Activated CD4-positive, alpha-beta T cell treated with anti-CD3 and anti-CD28 coated beads, Interleukin-2, amount 10 ng/mL, durations not matched to agents 24 days and 14 days (primary cell): Measurements from ENCODE around the gene CABLES2. TPM values are rescaled to one million over a fixed set of nuclear protein-coding genes. Genes with fewer than 3 reads are reported as not detected.

Experiments used
- DNase-seq: peaks from one replicate; pipeline ENCODE4 v3.0.0; 2022
- H3K27ac Mint-ChIP-seq: one replicate; pipeline ENCODE4 v1.8.0; 2022; ENCODE audit warnings: mild to moderate bottlenecking, mixed read lengths
- H3K27me3 Mint-ChIP-seq: one replicate; pipeline ENCODE4 v1.8.0; 2022; ENCODE audit warnings: mixed read lengths
- H3K36me3 Mint-ChIP-seq: one replicate; pipeline ENCODE4 v1.8.0; 2022; ENCODE audit warnings: low read depth, mild to moderate bottlenecking, mixed read lengths
- H3K4me1 Mint-ChIP-seq: one replicate; pipeline ENCODE4 v1.8.0; 2021; ENCODE audit warnings: mixed read lengths
- H3K4me3 Mint-ChIP-seq: one replicate; pipeline ENCODE4 v1.8.0; 2022; ENCODE audit warnings: mild to moderate bottlenecking, moderate library complexity, mixed read lengths
- H3K9me3 Mint-ChIP-seq: one replicate; pipeline ENCODE4 v1.8.0; 2021; ENCODE audit warnings: mixed read lengths
- intact Hi-C: fragments of 100-400 bp; cut with micrococcal nuclease; formaldehyde crosslinking; loops from one replicate; pipeline ENCODE4 v1.15.1; 2023
- total RNA-seq: library from RNA; stranded (reverse); gene quantifications from 2 replicates; pipeline ENCODE4 v1.2.3, GENCODE V29; 2022

The CABLES2 gene
- total RNA-seq, 1 donor from 2014 or later = 13.5 TPM

DNA sequence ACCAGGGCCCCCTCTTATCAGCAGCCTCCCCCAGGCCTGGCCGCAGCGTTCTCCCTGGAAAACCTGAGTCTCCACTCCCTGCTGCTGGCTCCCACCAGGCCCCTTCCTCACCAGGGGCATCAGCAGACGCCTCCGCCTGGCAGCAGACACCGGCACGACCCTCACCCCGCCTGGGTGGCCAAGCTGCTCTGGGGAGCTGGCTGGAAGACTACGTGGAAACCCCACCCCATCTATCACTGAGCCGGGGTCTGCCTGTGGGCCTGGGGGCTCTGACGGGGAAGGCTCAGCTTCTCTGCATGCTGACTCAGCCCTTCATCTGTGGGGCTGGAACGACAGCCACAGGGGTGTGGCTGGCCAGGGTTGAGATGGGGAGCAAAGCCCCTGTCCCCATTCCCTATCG is 39.4 kb upstream of the CABLES2 start:
- Mint-ChIP-seq H3K9me3 (no peaks in the 10 kb centered on the region), H3K27me3 (no peaks in the 10 kb centered on the region), H3K27ac (no peak overlapping the region), H3K36me3 (no peaks in the 10 kb centered on the region), H3K4me1 (no peaks in the 10 kb centered on the region), H3K4me3 (no peak overlapping the region)
- no peak for DNase-seq
- intact Hi-C loops = no loop called here

- no peaks in the 10 kb centered on the region for H3K4me1 Mint-ChIP-seq
- H3K27ac Mint-ChIP-seq = no peak overlapping the region
- no peaks in the 10 kb centered on the region for H3K9me3 Mint-ChIP-seq
Observed at GRCh38 chr20:62445553-62446340, 38.7 kb upstream of the CABLES2 start.

GRCh38 chr20:62444286-62444685 is 37.2 kb upstream of the CABLES2 start:
- H3K27ac Mint-ChIP-seq = no peak overlapping the region
- no peaks in the 10 kb centered on the region for H3K27me3 Mint-ChIP-seq
- H3K9me3 Mint-ChIP-seq = no peaks in the 10 kb centered on the region
- no peaks in the 10 kb centered on the region for H3K36me3 Mint-ChIP-seq
- H3K4me3 Mint-ChIP-seq = no peak overlapping the region
- H3K4me1 Mint-ChIP-seq = no peaks in the 10 kb centered on the region
- intact Hi-C loops = no loop called here
- no peak for DNase-seq

More at GRCh38 chr20:62445553-62446340, 38.7 kb upstream of the CABLES2 start:
- intact Hi-C loops = no loop called here
- no peaks in the 10 kb centered on the region for H3K27me3 Mint-ChIP-seq
- DNase-seq = no peak
- no peak overlapping the region for H3K4me3 Mint-ChIP-seq
- no peaks in the 10 kb centered on the region for H3K36me3 Mint-ChIP-seq

- no peak for DNase-seq
- Mint-ChIP-seq H3K27me3 (no peaks in the 10 kb centered on the region), H3K27ac (no peak overlapping the region), H3K4me1 (no peaks in the 10 kb centered on the region), H3K4me3 (no peak overlapping the region), H3K36me3 (no peaks in the 10 kb centered on the region), H3K9me3 (no peaks in the 10 kb centered on the region)
- intact Hi-C loops = no loop called here
Observed at GRCh38 chr20:62441987-62442539, 35.0 kb upstream of the CABLES2 start.

DNA sequence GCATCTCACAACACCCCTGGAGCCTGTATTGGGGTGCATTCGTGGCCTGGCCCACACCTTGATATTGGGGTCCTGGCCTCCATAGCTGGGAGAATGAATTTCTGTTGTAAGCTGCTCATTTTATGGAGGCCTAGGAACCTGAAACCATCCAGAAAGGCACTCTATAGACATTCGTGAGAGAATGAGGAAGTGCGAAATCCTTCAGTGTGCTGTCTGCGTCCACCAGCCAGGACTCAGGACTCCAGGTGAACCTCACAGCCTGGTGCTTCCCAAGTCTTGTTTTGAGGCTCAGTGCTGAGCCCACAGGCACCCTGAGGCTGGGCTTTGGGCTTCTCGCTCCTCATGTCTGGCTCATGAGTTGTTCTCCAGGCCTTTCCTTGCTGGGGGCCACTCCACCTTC is 32.1 kb upstream of the CABLES2 start:
- H3K27ac Mint-ChIP-seq = no peak overlapping the region
- intact Hi-C loops = no loop called here

DNA sequence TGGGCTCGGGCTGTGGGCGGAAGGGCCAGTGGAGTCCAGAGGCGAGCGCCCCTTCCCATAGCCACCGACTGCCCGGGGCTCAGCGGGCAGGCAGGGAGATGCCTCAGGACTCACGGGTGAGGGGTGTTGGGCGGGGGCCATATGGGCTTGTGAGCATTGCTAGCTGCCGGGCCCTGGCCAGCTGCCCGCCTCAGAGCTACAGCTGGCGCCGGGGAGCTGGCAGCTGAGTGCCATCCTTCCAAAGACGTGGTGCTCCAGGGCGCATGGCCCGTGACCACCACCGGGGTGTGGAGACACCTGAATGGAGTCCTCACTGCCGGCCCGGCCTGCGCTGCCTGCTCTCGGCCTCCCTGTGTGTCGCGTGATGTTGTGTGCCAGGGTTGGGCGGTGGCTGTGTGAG is 30.8 kb upstream of the CABLES2 start:
- Mint-ChIP-seq H3K27me3 (peaks cover 16% of the 10 kb centered on the region), H3K4me3 (no peak overlapping the region)
- intact Hi-C loops = no loop called here

More for the DNA sequence above, 32.1 kb upstream of the CABLES2 start:
- Mint-ChIP-seq H3K36me3 (no peaks in the 10 kb centered on the region), H3K9me3 (no peaks in the 10 kb centered on the region), H3K4me3 (no peak overlapping the region), H3K4me1 (no peaks in the 10 kb centered on the region), H3K27me3 (peaks cover 8% of the 10 kb centered on the region)
- DNase-seq = no peak

DNA sequence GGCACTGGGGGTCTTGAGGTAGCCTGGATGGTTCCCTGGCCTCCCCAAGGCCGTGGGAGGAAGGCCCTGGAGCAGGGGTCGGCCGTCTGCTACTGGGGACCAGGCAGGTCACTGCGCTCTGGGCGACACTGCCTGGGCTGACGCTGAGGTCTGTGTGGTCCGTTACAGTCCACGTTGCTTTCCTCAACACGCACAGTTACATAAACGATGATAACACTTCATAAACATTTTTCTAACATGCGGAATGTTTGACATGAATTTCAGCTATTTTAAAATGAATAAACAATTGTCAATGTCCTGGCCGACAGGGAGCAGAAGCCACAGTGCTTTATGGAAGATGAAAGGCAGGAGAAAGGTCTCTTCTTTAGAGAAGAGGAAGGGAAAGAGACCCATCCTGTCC is 30.4 kb upstream of the CABLES2 start:
- Mint-ChIP-seq H3K27ac (no peak overlapping the region), H3K9me3 (no peaks in the 10 kb centered on the region), H3K27me3 (peaks cover 17% of the 10 kb centered on the region), H3K4me3 (no peak overlapping the region), H3K36me3 (no peaks in the 10 kb centered on the region), H3K4me1 (no peaks in the 10 kb centered on the region)
- no peak for DNase-seq
- intact Hi-C loops = no loop called here

More for the DNA sequence above, 30.8 kb upstream of the CABLES2 start:
- Mint-ChIP-seq H3K27ac (no peak overlapping the region), H3K4me1 (no peaks in the 10 kb centered on the region), H3K36me3 (no peaks in the 10 kb centered on the region), H3K9me3 (no peaks in the 10 kb centered on the region)
- no peak for DNase-seq

DNA sequence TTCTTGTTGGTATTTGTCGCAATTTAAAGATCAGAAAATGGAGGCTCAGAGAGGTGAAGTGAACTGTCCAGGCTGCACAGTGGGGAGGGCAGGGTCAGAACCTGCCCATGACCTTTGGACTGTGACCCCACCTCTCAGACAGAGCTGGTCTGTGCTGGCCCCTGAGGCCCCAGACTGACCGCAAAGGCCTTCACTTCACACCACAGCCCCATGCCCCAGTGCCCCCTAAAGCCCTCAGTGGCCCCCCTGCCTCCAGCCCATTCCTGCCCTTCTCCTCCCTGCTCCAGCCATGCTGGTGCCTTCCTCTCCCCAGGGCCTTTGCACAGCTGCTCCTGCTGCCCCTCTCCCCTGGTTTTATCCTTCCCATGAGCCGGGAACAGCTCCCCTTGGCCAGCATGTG is 29.6 kb upstream of the CABLES2 start:
- Mint-ChIP-seq H3K36me3 (no peaks in the 10 kb centered on the region), H3K27ac (no peak overlapping the region), H3K4me3 (no peak overlapping the region), H3K9me3 (no peaks in the 10 kb centered on the region), H3K4me1 (no peaks in the 10 kb centered on the region), H3K27me3 (peaks cover 17% of the 10 kb centered on the region)
- intact Hi-C loops = no loop called here
- DNase-seq = no peak

DNA sequence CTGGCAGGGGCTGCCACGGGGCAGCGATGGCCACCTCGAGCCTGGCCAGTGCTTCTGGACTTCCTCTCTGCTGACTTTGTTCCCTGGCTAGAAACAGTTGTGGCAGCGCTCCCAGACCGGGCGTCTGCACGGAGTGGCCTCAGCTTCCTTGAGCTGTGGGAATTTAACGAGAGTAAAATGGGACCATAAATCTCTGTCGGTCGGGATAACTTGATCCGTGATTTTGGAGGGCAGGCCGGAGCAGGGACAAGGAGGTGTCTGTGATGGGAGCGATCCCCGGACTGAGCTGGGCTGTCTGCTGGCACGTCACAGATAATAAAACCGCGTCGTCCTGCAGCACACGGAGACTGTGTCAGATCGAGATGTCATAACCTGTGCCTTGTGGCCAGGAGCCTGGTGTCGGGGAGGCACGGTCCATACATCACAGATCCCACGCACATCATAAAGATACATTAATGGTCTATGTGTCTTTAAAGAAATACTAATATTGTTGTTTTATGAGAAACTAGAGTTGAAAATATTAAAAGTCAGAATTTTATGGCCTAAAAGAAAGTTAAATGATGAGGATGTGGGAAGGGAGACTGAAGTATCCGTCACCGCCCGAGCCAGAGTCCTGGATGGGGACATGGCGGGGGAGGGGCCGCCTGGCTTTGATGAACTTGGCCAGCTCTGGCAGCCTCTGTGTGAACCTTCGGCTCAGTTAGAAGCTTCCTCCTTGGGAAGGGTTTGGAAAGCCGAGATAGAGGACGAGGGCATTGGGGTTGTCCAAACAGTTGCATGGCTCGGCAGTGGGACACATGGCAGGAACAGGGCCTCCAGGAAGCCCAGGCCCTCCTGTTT is 26.8 kb upstream of the CABLES2 start:
- H3K4me3 Mint-ChIP-seq = no peak overlapping the region
- no peaks in the 10 kb centered on the region for H3K4me1 Mint-ChIP-seq
- intact Hi-C loops = no loop called here
- no peak overlapping the region for H3K27ac Mint-ChIP-seq
- H3K36me3 Mint-ChIP-seq = no peaks in the 10 kb centered on the region
- H3K27me3 Mint-ChIP-seq = peaks cover 17% of the 10 kb centered on the region
- no peaks in the 10 kb centered on the region for H3K9me3 Mint-ChIP-seq
- no peak for DNase-seq

DNA sequence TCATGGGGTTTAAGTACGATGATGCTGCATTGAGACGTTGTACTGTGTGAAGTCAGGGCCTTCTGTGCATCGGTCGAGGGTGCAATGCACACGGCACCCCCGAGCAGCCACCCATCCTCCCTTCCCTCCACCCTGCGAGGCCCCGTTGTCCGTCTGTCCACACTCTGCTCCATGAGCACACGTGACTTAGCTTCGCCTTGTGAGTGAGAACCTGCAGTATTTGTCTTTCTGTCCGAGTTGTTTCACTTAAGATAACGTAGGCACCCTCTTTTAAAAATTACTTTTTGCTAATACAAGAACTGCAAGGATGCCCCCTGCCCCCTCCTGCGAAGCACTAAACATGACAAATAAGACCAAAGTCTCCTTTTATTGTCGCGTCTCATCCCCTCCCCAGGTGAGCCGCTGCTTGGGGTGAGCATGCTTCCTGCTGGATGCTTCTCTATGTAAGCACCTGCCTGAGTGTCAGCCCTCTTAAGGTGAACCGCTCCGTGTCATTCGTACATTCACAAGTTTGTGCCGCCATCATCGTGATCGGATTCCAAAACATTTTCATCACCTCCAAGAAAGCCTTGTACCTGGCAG is 23.9 kb upstream of the CABLES2 start:
- intact Hi-C loops = no loop called here
- no peak overlapping the region for H3K27ac Mint-ChIP-seq
- no peaks in the 10 kb centered on the region for H3K4me1 Mint-ChIP-seq
- no peaks in the 10 kb centered on the region for H3K9me3 Mint-ChIP-seq
- no peaks in the 10 kb centered on the region for H3K36me3 Mint-ChIP-seq
- DNase-seq = no peak
- H3K4me3 Mint-ChIP-seq = no peak overlapping the region
- peaks cover 17% of the 10 kb centered on the region for H3K27me3 Mint-ChIP-seq

GRCh38 chr20:62430311-62430853 is 23.3 kb upstream of the CABLES2 start:
- Mint-ChIP-seq H3K36me3 (no peaks in the 10 kb centered on the region), H3K9me3 (no peaks in the 10 kb centered on the region), H3K4me1 (no peaks in the 10 kb centered on the region), H3K4me3 (no peak overlapping the region), H3K27me3 (peaks cover 15% of the 10 kb centered on the region), H3K27ac (no peak overlapping the region)
- intact Hi-C loops = no loop called here
- DNase-seq = no peak

DNA sequence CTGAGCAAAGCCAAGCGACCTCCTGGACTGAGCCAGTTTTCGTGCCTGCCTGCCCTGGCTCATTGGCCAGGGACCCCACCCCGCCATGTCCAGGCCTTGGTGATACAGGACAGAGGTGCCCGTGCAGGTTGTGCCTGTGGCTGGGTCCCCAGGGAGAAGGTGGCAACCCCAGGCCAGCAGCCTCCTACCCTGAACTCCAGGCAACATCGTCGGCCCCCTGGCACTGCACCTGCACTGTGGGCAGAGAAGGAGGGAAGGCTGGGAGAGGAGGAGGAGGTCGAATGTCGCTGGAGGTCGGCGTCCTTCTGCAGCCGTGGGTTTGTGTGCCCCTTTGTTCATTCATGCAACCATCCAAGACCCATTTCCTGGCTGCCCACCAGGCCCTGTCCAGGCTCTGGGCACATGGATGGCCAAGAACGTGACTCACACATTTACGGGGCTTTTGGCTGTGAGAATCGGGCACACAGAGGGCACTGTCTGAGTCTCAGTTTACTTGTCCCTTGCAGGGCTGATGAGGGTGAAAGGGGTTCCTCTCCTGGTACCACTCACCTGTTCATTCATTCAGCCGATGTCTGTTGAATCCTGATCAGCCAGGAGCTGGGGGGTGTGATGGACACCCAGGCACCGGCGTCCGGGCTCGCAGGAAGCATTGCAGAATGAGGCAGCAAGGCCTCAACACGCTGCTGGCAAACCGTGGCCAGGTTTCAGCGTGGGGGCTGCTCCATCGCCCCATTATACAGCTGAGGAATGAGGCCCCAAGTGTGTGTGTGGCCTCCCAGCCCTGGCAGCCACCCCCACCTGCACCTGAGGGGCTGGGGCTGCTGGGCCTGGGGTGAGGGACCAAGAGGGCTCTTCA is 22.6 kb upstream of the CABLES2 start:
- no peak for DNase-seq
- Mint-ChIP-seq H3K9me3 (no peaks in the 10 kb centered on the region), H3K36me3 (no peaks in the 10 kb centered on the region), H3K27ac (no peak overlapping the region), H3K27me3 (peaks cover 10% of the 10 kb centered on the region), H3K4me3 (no peak overlapping the region), H3K4me1 (no peaks in the 10 kb centered on the region)
- intact Hi-C loops = no loop called here
